ENCODE data around the gene SMCO1. TPM values are rescaled to one million over a fixed set of nuclear protein-coding genes. Genes with fewer than 3 reads are reported as not detected.
"Not testable (repeated sequence)": the region's sequence is repeated elsewhere in the genome, so short reads cannot be mapped to it uniquely, and the experiment has no call there.

The SMCO1 gene
- total RNA-seq, 2 donors from 2014 or later, result not detected

DNA sequence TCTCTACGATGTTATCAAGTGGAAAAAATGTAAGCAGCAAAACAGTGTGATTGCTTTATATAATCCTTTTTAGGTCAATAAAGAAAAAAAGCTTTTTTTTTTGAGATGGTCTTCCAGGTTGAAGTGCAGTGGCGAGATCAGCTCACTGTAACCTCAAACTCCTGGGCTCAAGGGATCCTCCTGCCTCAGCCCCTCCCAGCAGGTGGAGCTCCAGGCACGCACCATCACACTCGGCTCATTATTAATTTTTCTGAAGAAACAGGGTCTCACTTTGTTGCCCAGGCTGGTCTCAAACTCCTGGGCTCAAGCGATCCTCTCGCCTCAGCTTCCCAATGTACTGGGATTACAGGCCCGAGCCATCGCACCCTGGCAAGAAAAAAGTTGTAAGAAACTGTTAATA is 28.9 kb downstream of the SMCO1 start:
- TF ChIP-seq, protein P1, sequence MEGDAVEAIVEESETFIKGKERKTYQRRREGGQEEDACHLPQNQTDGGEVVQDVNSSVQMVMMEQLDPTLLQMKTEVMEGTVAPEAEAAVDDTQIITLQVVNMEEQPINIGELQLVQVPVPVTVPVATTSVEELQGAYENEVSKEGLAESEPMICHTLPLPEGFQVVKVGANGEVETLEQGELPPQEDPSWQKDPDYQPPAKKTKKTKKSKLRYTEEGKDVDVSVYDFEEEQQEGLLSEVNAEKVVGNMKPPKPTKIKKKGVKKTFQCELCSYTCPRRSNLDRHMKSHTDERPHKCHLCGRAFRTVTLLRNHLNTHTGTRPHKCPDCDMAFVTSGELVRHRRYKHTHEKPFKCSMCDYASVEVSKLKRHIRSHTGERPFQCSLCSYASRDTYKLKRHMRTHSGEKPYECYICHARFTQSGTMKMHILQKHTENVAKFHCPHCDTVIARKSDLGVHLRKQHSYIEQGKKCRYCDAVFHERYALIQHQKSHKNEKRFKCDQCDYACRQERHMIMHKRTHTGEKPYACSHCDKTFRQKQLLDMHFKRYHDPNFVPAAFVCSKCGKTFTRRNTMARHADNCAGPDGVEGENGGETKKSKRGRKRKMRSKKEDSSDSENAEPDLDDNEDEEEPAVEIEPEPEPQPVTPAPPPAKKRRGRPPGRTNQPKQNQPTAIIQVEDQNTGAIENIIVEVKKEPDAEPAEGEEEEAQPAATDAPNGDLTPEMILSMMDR (IDR thresholded peaks at IDR 0.05), result no peak
- Histone ChIP-seq H3K9me3 (no peaks in the 10 kb centered on the region), H3K4me1 (no peaks in the 10 kb centered on the region), H3K36me3 (peaks cover 5% of the 10 kb centered on the region), H3K9ac (ENCODE audit: low read depth in 2 of 2, low read length in 2 of 2) (no peak overlapping the region), H3K27me3 (no peaks in the 10 kb centered on the region), H3K4me3 (no peak overlapping the region), H3K27ac (no peak overlapping the region)
- intact Hi-C loops (cut with DNase I), result no loop called here
- no peak for DNase-seq

DNA sequence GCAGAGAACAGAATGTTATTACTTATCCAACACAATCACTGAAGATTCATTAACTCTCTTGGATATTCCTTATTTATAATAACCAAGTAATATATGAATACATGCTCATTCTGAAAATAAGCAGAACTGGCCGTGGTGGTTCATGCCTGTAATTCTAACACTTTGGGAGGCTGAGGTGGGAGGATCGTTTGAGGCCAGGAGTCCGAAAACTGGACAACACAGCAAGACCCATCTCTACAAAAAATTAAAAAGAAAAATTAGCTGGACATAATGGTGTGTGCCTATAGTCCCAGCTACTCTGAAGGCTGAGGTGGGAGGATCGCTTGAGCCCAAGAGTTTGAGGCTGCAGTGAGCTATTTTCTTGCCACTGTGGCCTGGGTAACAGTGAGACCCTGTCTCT is 37.5 kb downstream of the SMCO1 start:
- Histone ChIP-seq H3K9ac (ENCODE audit: low read depth in 2 of 2, low read length in 2 of 2) (no peak overlapping the region), H3K36me3 (peaks cover 6% of the 10 kb centered on the region), H3K9me3 (no peaks in the 10 kb centered on the region), H3K27me3 (no peaks in the 10 kb centered on the region), H3K27ac (no peak overlapping the region), H3K4me3 (no peak overlapping the region), H3K4me1 (no peaks in the 10 kb centered on the region)
- no peak for DNase-seq
- TF ChIP-seq, protein P1 (IDR thresholded peaks at IDR 0.05), result no peak
- intact Hi-C loops (cut with DNase I), result no loop called here

DNA sequence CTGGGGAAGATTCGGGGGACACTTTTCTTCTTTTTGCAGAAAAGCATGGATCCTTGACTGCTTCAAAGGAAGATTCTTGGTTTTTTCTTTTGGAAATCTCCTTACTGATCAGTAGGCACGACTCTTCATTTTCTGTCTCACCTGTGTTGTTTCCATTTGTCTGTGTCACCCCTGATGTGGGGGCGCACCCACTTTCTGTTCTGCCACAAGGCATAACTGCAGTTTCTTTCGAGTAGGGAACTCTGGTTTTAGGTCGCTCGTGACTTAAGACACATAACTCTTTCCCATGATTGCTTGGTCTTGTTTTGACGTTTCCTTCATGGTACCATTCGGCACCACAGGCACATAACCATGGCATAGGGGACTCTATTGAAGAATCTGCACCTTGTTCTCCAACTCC is 42.9 kb downstream of the SMCO1 start:
- TF ChIP-seq, protein P1 (IDR thresholded peaks at IDR 0.05), result no peak
- no peaks in the 10 kb centered on the region for H3K9me3 ChIP-seq
- intact Hi-C loops (cut with DNase I), result no loop called here
- no peak overlapping the region for H3K27ac ChIP-seq
- H3K4me3 ChIP-seq, result no peak overlapping the region
- H3K4me1 ChIP-seq, result no peaks in the 10 kb centered on the region
- no peaks in the 10 kb centered on the region for H3K27me3 ChIP-seq
- H3K9ac ChIP-seq (ENCODE audit: low read depth in 2 of 2, low read length in 2 of 2), result no peak overlapping the region
- no peak for DNase-seq
- H3K36me3 ChIP-seq, result peaks cover 7% of the 10 kb centered on the region

DNA sequence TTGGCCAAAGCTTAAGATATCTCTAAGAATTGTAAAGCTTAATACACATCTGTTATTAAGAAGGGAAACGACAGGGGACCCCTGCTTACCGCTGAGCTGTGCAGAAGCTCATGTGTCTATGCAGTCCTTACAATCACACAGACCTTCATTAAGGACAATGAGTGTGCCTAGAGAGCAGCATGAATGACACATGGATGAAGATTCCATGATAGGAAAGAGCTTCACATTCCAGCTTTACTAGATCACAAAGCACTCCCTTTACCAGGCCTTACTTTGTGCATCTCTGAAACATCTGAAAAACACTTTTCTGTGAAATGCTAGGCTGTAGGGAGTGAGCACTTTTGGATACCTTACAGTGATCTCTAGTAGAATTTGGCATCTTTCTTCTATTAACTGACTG is 43.6 kb downstream of the SMCO1 start:
- Histone ChIP-seq H3K9ac (ENCODE audit: low read depth in 2 of 2, low read length in 2 of 2) (no peak overlapping the region), H3K27ac (no peak overlapping the region), H3K4me1 (no peaks in the 10 kb centered on the region), H3K9me3 (no peaks in the 10 kb centered on the region), H3K27me3 (no peaks in the 10 kb centered on the region), H3K36me3 (peaks cover 7% of the 10 kb centered on the region), H3K4me3 (no peak overlapping the region)
- DNase-seq, result no peak
- TF ChIP-seq, protein P1 (IDR thresholded peaks at IDR 0.05), result no peak
- intact Hi-C loops (cut with DNase I), result no loop called here

DNA sequence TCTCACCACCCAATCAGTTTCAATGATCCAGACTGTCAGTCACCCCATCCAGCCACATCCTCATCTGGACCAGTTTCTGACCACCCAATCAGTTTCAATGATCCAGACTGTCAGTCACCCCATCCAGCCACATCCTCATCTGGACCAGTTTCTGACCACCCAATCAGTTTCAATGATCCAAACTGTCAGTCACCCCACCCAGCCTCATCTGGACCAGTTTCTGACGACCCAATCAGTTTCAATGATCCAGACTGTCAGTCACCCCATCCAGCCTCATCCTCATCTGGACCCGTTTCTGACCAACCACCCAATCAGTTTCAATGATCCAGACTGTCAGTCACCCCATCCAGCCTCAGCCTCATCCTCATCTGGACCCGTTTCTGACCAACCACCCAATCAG is 45.0 kb downstream of the SMCO1 start:
- H3K4me1 ChIP-seq; H3K4me3 ChIP-seq; H3K9me3 ChIP-seq; DNase-seq; H3K27ac ChIP-seq; H3K36me3 ChIP-seq; H3K27me3 ChIP-seq; H3K9ac ChIP-seq (ENCODE audit: low read depth in 2 of 2, low read length in 2 of 2); intact Hi-C loops (cut with DNase I): not testable (repeated sequence)

DNA sequence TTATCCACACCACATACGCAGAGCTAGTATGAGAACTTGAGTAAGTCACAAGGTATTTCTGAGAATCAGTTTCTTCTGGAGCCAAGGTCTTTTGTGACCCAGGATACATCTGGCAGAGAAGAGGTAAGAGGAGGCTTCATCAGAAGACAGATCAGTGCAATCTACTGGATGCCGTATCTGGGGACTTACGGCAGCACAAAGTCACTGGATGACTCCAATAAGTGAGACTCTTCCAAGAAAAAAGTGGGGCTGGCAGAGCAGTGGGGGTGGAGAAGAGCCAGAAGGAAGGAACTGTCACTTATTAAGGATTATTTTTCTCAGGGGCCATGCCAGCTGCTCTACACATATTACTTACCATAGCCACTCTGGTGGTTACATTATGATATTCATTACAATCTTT is 51.3 kb downstream of the SMCO1 start:
- no peaks in the 10 kb centered on the region for H3K27me3 ChIP-seq
- intact Hi-C loops (cut with DNase I), result no loop called here
- TF ChIP-seq, protein P1 (IDR thresholded peaks at IDR 0.05), result no peak

More for the DNA sequence above, 51.3 kb downstream of the SMCO1 start:
- no peak for DNase-seq
- no peak overlapping the region for H3K4me3 ChIP-seq
- no peaks in the 10 kb centered on the region for H3K4me1 ChIP-seq
- no peak overlapping the region for H3K27ac ChIP-seq
- H3K9ac ChIP-seq (ENCODE audit: low read depth in 2 of 2, low read length in 2 of 2), result no peak overlapping the region
- H3K9me3 ChIP-seq, result no peaks in the 10 kb centered on the region
- H3K36me3 ChIP-seq, result no peaks in the 10 kb centered on the region
